Large intestine (tissue), 12 donors: ENCODE measurements around the gene MIGA2. TPM values are rescaled to one million over a fixed set of nuclear protein-coding genes. Genes with fewer than 3 reads are reported as not detected.
A peak's percentile ranks its signal among the peaks of the same experiment; 100 is the strongest.
"Not testable (repeated sequence)": the region's sequence is repeated elsewhere in the genome, so short reads cannot be mapped to it uniquely, and the experiment has no call there.

Experiments
- DNase-seq, 2 donors: peaks; one replicate each; pipeline versions ENCODE4 v3.0.0 to v3.0.0-alpha.2; 2013
- H3K27ac ChIP-seq: one replicate; pipeline ENCODE4 v1.5.1; 2013; ENCODE audit warnings: low read length
- H3K27me3 ChIP-seq: 2 replicates; pipeline ENCODE4 v1.6.1; 2013; ENCODE audit warnings: low read length; ENCODE audit not compliant: control insufficient read depth, insufficient read depth
- H3K36me3 ChIP-seq: 2 replicates; pipeline ENCODE4 v1.6.1; 2013; ENCODE audit warnings: low read length; ENCODE audit not compliant: control insufficient read depth, insufficient read depth
- H3K4me1 ChIP-seq: one replicate; pipeline ENCODE4 v1.6.1; 2013; ENCODE audit warnings: low read length; ENCODE audit not compliant: control insufficient read depth, insufficient read depth
- H3K4me3 ChIP-seq: one replicate; pipeline ENCODE4 v1.5.1; 2013; ENCODE audit warnings: low read length
- H3K9me3 ChIP-seq: one replicate; pipeline ENCODE4 v1.6.1; 2013; ENCODE audit warnings: mild to moderate bottlenecking, low read depth, low read length, moderate library complexity; ENCODE audit not compliant: control insufficient read depth
- WGBS: methylation state at CpG from one replicate; pipeline ENCODE4 v1.1.5; 2013; ENCODE audit warnings: low lambda C conversion rate; ENCODE audit not compliant: insufficient coverage; 5-methylcytosine and 5-hydroxymethylcytosine counted together
- long read RNA-seq, 11 donors: transcript quantifications; one replicate each; lab custom pipeline, GENCODE V29; 2026
- polyA plus RNA-seq: library from polyadenylated mRNA; unstranded; fragments of 120-200 nt; gene quantifications from one replicate; pipeline ENCODE4 v1.2.1, GENCODE V29; 2013

MIGA2 gene
- 25.3 TPM for polyA plus RNA-seq
- long read RNA-seq, donor 1, result 0 reads
- long read RNA-seq, donor 2, result 0 reads
- long read RNA-seq, donor 3, result 0 reads
- long read RNA-seq, donor 4, result 0 reads
- long read RNA-seq, donor 5, result 0 reads
- long read RNA-seq, donor 6, partial matches to known transcripts, result 0 of 1 reads
- long read RNA-seq, donor 6, other reads (novel, unspliced or antisense), result 0 of 1 reads
- long read RNA-seq, donor 7, result 0 reads
- long read RNA-seq, donor 8, result 0 reads
- long read RNA-seq, donor 9, result 0 reads
- long read RNA-seq, donor 10, result 0 reads
- long read RNA-seq, donor 11, partial matches to known transcripts, result 0 of 1 reads
- long read RNA-seq, donor 11, other reads (novel, unspliced or antisense), result 0 of 1 reads

GRCh38 chr9:129036241-129036922, at the start of gene MIGA2:
TSS of gene MIGA2 (plus strand) at chr9:129036626. CDS start at chr9:129040595, 3,969 bp downstream.
- Histone ChIP-seq H3K36me3 (peaks cover 7% of the 10 kb centered on the region), H3K9me3 (no peaks in the 10 kb centered on the region), H3K4me1 (peaks cover 24% of the 10 kb centered on the region), H3K27me3 (no peaks in the 10 kb centered on the region), H3K4me3 (peak within 1 kb of the TSS; percentile 99), H3K27ac (peak within 1 kb of the TSS; percentile 69)
- WGBS, result no CpG with 5 or more reads among the region's 49 CpGs
- DNase-seq, result peak; percentile 99

GRCh38 chr9:128986671-128987070, 49.8 kb upstream of the MIGA2 start:
- no peak for DNase-seq
- WGBS, result no CpG with 5 or more reads among the region's 5 CpGs
- Histone ChIP-seq H3K4me1 (no peaks in the 10 kb centered on the region), H3K36me3 (peaks cover 77% of the 10 kb centered on the region), H3K27me3 (no peaks in the 10 kb centered on the region), H3K4me3 (no peak overlapping the region), H3K27ac (no peak overlapping the region), H3K9me3 (no peaks in the 10 kb centered on the region)

- Histone ChIP-seq H3K36me3 (peaks cover 74% of the 10 kb centered on the region), H3K27ac (no peak overlapping the region), H3K27me3 (no peaks in the 10 kb centered on the region), H3K9me3 (no peaks in the 10 kb centered on the region), H3K4me1 (no peaks in the 10 kb centered on the region), H3K4me3 (no peak overlapping the region)
- 100% methylated on average over 1 of the region's 5 CpGs for WGBS
- DNase-seq, result no peak
Measured at GRCh38 chr9:128987805-128988204, 48.6 kb upstream of the MIGA2 start.

- Histone ChIP-seq H3K27ac (no peak overlapping the region), H3K4me1 (no peaks in the 10 kb centered on the region), H3K36me3 (peaks cover 78% of the 10 kb centered on the region), H3K27me3 (no peaks in the 10 kb centered on the region), H3K4me3 (no peak overlapping the region), H3K9me3 (no peaks in the 10 kb centered on the region)
- no CpG with 5 or more reads among the region's 7 CpGs for WGBS
- no peak for DNase-seq
Measured at GRCh38 chr9:128992995-128993394, 43.4 kb upstream of the MIGA2 start.

- 100% methylated on average over 1 of the region's 5 CpGs for WGBS
- H3K27ac ChIP-seq, result no peak overlapping the region
- H3K4me3 ChIP-seq, result no peak overlapping the region
- H3K36me3 ChIP-seq, result peaks cover 82% of the 10 kb centered on the region
- H3K9me3 ChIP-seq, result no peaks in the 10 kb centered on the region
- no peak for DNase-seq
- H3K4me1 ChIP-seq, result no peaks in the 10 kb centered on the region
- no peaks in the 10 kb centered on the region for H3K27me3 ChIP-seq
Measured at GRCh38 chr9:128995791-128996190, 40.6 kb upstream of the MIGA2 start.

- no CpG with 5 or more reads among the region's 6 CpGs for WGBS
- H3K27ac ChIP-seq, result no peak overlapping the region
- peaks cover 89% of the 10 kb centered on the region for H3K36me3 ChIP-seq
Measured at GRCh38 chr9:128998462-128998861, 38.0 kb upstream of the MIGA2 start.

GRCh38 chr9:128999581-129000206, 36.7 kb upstream of the MIGA2 start:
- no CpG with 5 or more reads among the region's 13 CpGs for WGBS
- H3K4me3 ChIP-seq, result no peak overlapping the region
- peaks cover 79% of the 10 kb centered on the region for H3K36me3 ChIP-seq
- no peaks in the 10 kb centered on the region for H3K4me1 ChIP-seq
- no peaks in the 10 kb centered on the region for H3K9me3 ChIP-seq
- H3K27ac ChIP-seq, result no peak overlapping the region
- DNase-seq, result no peak
- H3K27me3 ChIP-seq, result no peaks in the 10 kb centered on the region

More at GRCh38 chr9:128998462-128998861, 38.0 kb upstream of the MIGA2 start:
- Histone ChIP-seq H3K27me3 (no peaks in the 10 kb centered on the region), H3K4me1 (no peaks in the 10 kb centered on the region), H3K4me3 (no peak overlapping the region), H3K9me3 (no peaks in the 10 kb centered on the region)
- DNase-seq, result no peak

- Histone ChIP-seq H3K36me3 (peaks cover 81% of the 10 kb centered on the region), H3K27me3 (no peaks in the 10 kb centered on the region), H3K9me3 (no peaks in the 10 kb centered on the region), H3K4me1 (no peaks in the 10 kb centered on the region), H3K4me3 (no peak overlapping the region), H3K27ac (no peak overlapping the region)
- DNase-seq, result no peak
- WGBS, result 100% methylated on average over 1 of the region's 10 CpGs
Measured at GRCh38 chr9:129001504-129002325, 34.7 kb upstream of the MIGA2 start.

GRCh38 chr9:129002992-129003391, 33.4 kb upstream of the MIGA2 start:
- no CpG with 5 or more reads among the region's 9 CpGs for WGBS
- no peaks in the 10 kb centered on the region for H3K4me1 ChIP-seq
- H3K9me3 ChIP-seq, result no peaks in the 10 kb centered on the region
- no peak overlapping the region for H3K4me3 ChIP-seq
- H3K27me3 ChIP-seq, result no peaks in the 10 kb centered on the region
- H3K27ac ChIP-seq, result no peak overlapping the region
- peaks cover 84% of the 10 kb centered on the region for H3K36me3 ChIP-seq
- DNase-seq, result no peak

GRCh38 chr9:129004173-129004572, 32.3 kb upstream of the MIGA2 start:
- not testable (repeated sequence) for H3K27ac ChIP-seq, H3K4me3 ChIP-seq, DNase-seq, H3K27me3 ChIP-seq, H3K4me1 ChIP-seq, H3K9me3 ChIP-seq
- 71% methylated on average over 1 of the region's 6 CpGs for WGBS
- H3K36me3 ChIP-seq, result peaks cover 85% of the 10 kb centered on the region
